ENCODE measurements around the gene PON1.

PON1 gene

DNA sequence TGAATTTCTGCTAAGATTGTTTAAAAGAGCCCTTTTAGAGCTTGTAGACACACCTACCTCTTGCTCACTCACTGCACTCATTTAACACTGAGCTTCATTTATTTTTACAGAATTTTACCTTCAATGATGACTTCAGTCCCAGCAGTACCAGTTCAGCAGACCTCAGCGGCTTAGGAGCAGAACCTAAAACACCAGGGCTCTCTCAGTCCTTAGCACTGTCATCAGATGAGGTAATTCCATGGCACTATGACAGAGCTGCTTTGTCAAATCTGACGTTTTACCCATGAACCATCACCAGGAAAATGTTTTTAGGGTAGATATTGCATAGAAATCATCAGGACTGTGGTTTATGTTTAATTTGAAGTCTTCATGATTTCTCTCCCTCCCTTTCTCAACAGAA, 38.2 kb downstream of the PON1 start:
- no peaks in the 10 kb centered on the region for H3K9me3 ChIP-seq (ENCODE audit: severe bottlenecking)
- no peak overlapping the region for H3K4me3 ChIP-seq (ENCODE audit: severe bottlenecking)
- H3K27ac ChIP-seq (ENCODE audit: poor library complexity, severe bottlenecking) = no peak overlapping the region
- TF ChIP-seq, protein P1, sequence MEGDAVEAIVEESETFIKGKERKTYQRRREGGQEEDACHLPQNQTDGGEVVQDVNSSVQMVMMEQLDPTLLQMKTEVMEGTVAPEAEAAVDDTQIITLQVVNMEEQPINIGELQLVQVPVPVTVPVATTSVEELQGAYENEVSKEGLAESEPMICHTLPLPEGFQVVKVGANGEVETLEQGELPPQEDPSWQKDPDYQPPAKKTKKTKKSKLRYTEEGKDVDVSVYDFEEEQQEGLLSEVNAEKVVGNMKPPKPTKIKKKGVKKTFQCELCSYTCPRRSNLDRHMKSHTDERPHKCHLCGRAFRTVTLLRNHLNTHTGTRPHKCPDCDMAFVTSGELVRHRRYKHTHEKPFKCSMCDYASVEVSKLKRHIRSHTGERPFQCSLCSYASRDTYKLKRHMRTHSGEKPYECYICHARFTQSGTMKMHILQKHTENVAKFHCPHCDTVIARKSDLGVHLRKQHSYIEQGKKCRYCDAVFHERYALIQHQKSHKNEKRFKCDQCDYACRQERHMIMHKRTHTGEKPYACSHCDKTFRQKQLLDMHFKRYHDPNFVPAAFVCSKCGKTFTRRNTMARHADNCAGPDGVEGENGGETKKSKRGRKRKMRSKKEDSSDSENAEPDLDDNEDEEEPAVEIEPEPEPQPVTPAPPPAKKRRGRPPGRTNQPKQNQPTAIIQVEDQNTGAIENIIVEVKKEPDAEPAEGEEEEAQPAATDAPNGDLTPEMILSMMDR (IDR thresholded peaks at IDR 0.05; ENCODE audit: poor library complexity, severe bottlenecking) = no peak
- H3K36me3 ChIP-seq (ENCODE audit: low read depth) = no peaks in the 10 kb centered on the region
- H3K27me3 ChIP-seq (ENCODE audit: insufficient read depth, poor library complexity, severe bottlenecking) = peaks cover 3% of the 10 kb centered on the region
- no peaks in the 10 kb centered on the region for H3K4me1 ChIP-seq (ENCODE audit: insufficient read depth, poor library complexity, severe bottlenecking)
- no peak for ATAC-seq (ENCODE audit: low read depth)
- no peak for DNase-seq (ENCODE audit: low spot score)

DNA sequence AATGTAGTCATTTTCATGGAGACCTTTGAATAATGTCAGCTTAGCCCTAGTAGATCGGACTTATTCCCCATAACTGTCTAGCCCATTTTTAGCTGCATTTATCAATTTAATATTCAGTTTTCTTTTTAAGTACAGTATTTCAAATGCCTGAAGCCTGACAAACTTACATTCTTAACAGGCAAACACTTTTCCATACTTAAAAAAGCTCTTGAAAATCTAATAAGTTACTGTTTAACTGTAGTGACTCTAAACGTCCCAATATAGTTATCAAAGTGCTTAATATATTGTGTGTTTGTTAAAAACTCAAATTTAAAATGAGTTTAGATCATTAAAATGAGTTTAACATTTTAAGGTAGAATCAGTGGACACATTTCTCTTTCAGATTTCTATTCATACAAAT, 44.9 kb downstream of the PON1 start:
- ATAC-seq (ENCODE audit: low read depth) (no peak), DNase-seq (ENCODE audit: low spot score) (no peak)

DNA sequence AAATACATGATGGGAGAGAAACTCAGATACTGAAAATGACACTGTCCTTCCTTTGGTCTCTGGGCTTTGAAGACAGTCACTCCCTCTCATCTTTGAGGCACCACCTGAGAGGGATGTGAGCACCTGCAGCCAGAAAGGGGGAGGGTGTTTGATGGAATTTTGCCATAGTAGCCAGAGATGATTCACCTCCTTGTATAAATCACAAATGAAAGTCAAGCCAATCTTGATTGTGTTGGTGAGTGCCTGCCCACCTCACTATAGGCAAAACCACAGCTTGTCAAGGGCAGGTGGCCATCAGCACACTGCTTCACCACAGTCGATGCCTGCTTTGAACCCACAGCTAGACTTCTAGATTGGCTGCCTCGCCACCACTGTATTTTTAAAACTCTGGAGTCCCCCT, 48.2 kb downstream of the PON1 start:
- DNase-seq (ENCODE audit: low spot score) (no peak), ATAC-seq (ENCODE audit: low read depth) (0 out of 3 replicates have a peak, but pooled peaks have one; percentile 21)
- Histone ChIP-seq H3K9me3 (ENCODE audit: severe bottlenecking) (no peaks in the 10 kb centered on the region), H3K36me3 (ENCODE audit: low read depth) (no peaks in the 10 kb centered on the region), H3K27ac (ENCODE audit: poor library complexity, severe bottlenecking) (no peak overlapping the region), H3K27me3 (ENCODE audit: insufficient read depth, poor library complexity, severe bottlenecking) (peaks cover 6% of the 10 kb centered on the region), H3K4me1 (ENCODE audit: insufficient read depth, poor library complexity, severe bottlenecking) (no peaks in the 10 kb centered on the region), H3K4me3 (ENCODE audit: severe bottlenecking) (no peak overlapping the region)
- TF ChIP-seq, protein P1 (IDR thresholded peaks at IDR 0.05; ENCODE audit: poor library complexity, severe bottlenecking) = no peak

More for the DNA sequence above, 44.9 kb downstream of the PON1 start:
- Histone ChIP-seq H3K4me1 (ENCODE audit: insufficient read depth, poor library complexity, severe bottlenecking) (no peaks in the 10 kb centered on the region), H3K36me3 (ENCODE audit: low read depth) (no peaks in the 10 kb centered on the region), H3K9me3 (ENCODE audit: severe bottlenecking) (no peaks in the 10 kb centered on the region), H3K27ac (ENCODE audit: poor library complexity, severe bottlenecking) (no peak overlapping the region), H3K27me3 (ENCODE audit: insufficient read depth, poor library complexity, severe bottlenecking) (peaks cover 9% of the 10 kb centered on the region), H3K4me3 (ENCODE audit: severe bottlenecking) (no peak overlapping the region)
- TF ChIP-seq, protein P1 (IDR thresholded peaks at IDR 0.05; ENCODE audit: poor library complexity, severe bottlenecking) = no peak

DNA sequence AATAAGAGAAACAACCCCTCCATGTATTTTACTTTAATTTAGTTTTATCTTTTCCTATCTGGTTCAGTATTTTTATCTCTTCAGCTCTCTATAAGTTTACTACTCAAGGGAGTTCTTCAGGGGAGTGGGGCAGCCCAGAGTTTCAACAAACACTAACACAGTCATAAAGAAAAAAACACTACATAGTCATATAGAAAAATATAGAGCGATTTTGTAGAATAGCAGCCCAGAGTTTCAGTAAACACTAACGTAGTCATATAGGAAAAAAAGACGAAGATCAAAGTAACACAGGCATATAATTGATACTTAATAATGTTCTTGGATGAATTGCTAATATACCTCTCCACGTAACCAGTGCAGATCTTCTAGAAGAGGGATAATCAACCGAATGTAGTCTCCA, 54.7 kb downstream of the PON1 start:
- H3K36me3 ChIP-seq (ENCODE audit: low read depth) = no peaks in the 10 kb centered on the region
- H3K4me1 ChIP-seq (ENCODE audit: insufficient read depth, poor library complexity, severe bottlenecking) = peaks cover under 1% of the 10 kb centered on the region
- DNase-seq (ENCODE audit: low spot score) (no peak), ATAC-seq (ENCODE audit: low read depth) (no peak)
- TF ChIP-seq, protein P1 (IDR thresholded peaks at IDR 0.05; ENCODE audit: poor library complexity, severe bottlenecking) = no peak
- H3K27ac ChIP-seq (ENCODE audit: poor library complexity, severe bottlenecking) = no peak overlapping the region
- no peaks in the 10 kb centered on the region for H3K9me3 ChIP-seq (ENCODE audit: severe bottlenecking)
- no peaks in the 10 kb centered on the region for H3K27me3 ChIP-seq (ENCODE audit: insufficient read depth, poor library complexity, severe bottlenecking)
- no peak overlapping the region for H3K4me3 ChIP-seq (ENCODE audit: severe bottlenecking)

DNA sequence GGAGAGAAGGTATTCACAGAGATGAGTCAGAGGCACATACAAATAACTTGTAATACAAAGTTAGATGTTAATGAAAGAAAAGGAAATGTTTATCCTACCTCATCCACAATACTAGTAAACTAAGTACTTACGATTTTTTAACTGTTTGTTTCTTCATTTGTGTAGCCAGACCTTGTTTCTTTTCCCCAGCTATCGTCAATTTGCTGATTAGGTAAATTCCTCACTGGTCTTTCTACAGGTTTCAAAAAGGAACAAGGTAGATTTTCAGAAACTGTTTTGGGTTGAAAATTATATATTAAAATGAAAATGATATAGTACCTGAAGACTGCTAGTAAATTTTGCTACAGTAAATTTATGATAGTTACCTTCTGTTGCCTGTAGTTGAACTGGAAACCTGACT, 56.6 kb downstream of the PON1 start:
- Histone ChIP-seq H3K27ac (ENCODE audit: poor library complexity, severe bottlenecking) (no peak overlapping the region), H3K36me3 (ENCODE audit: low read depth) (no peaks in the 10 kb centered on the region), H3K9me3 (ENCODE audit: severe bottlenecking) (no peaks in the 10 kb centered on the region), H3K27me3 (ENCODE audit: insufficient read depth, poor library complexity, severe bottlenecking) (no peaks in the 10 kb centered on the region), H3K4me3 (ENCODE audit: severe bottlenecking) (no peak overlapping the region), H3K4me1 (ENCODE audit: insufficient read depth, poor library complexity, severe bottlenecking) (peaks cover 3% of the 10 kb centered on the region)
- TF ChIP-seq, protein P1 (IDR thresholded peaks at IDR 0.05; ENCODE audit: poor library complexity, severe bottlenecking) = no peak
- ATAC-seq (ENCODE audit: low read depth) (no peak), DNase-seq (ENCODE audit: low spot score) (no peak)
